ENCODE data around the gene SOHLH1.

SOHLH1 gene

GRCh38 chr9:135699440-135699839, at the start of gene SOHLH1:
Gene SOHLH1 (minus strand): TSS chr9:135699481. CDS start chr9:135699467, 14 bp downstream.
- H3K9ac ChIP-seq (ENCODE audit: low read depth, low read length), result no peak within 1 kb of the TSS
- no peaks in the 10 kb centered on the region for H3K36me3 ChIP-seq (ENCODE audit: insufficient read depth, low read length)
- no peaks in the 10 kb centered on the region for H3K9me3 ChIP-seq (ENCODE audit: control insufficient read depth, insufficient read depth, low read length)
- no peaks in the 10 kb centered on the region for H3K4me1 ChIP-seq (ENCODE audit: insufficient read depth, low read length)

- Histone ChIP-seq H3K9me3 (ENCODE audit: control insufficient read depth, insufficient read depth, low read length) (no peaks in the 10 kb centered on the region), H3K9ac (ENCODE audit: low read depth, low read length) (no peak overlapping the region), H3K4me1 (ENCODE audit: insufficient read depth, low read length) (no peaks in the 10 kb centered on the region), H3K36me3 (ENCODE audit: insufficient read depth, low read length) (no peaks in the 10 kb centered on the region)
These were observed 49.4 kb upstream of the SOHLH1 start for GRCh38 chr9:135748676-135749075.

GRCh38 chr9:135747311-135747710, 48.0 kb upstream of the SOHLH1 start:
- no peaks in the 10 kb centered on the region for H3K9me3 ChIP-seq (ENCODE audit: control insufficient read depth, insufficient read depth, low read length)
- H3K9ac ChIP-seq (ENCODE audit: low read depth, low read length), result no peak overlapping the region
- H3K36me3 ChIP-seq (ENCODE audit: insufficient read depth, low read length), result no peaks in the 10 kb centered on the region
- H3K4me1 ChIP-seq (ENCODE audit: insufficient read depth, low read length), result no peaks in the 10 kb centered on the region

- Histone ChIP-seq H3K9ac (ENCODE audit: low read depth, low read length) (no peak overlapping the region), H3K4me1 (ENCODE audit: insufficient read depth, low read length) (no peaks in the 10 kb centered on the region), H3K9me3 (ENCODE audit: control insufficient read depth, insufficient read depth, low read length) (no peaks in the 10 kb centered on the region), H3K36me3 (ENCODE audit: insufficient read depth, low read length) (no peaks in the 10 kb centered on the region)
These were observed 47.3 kb upstream of the SOHLH1 start for GRCh38 chr9:135746565-135746964.

- H3K36me3 ChIP-seq (ENCODE audit: insufficient read depth, low read length), result no peaks in the 10 kb centered on the region
- H3K9me3 ChIP-seq (ENCODE audit: control insufficient read depth, insufficient read depth, low read length), result no peaks in the 10 kb centered on the region
- no peak overlapping the region for H3K9ac ChIP-seq (ENCODE audit: low read depth, low read length)
- no peaks in the 10 kb centered on the region for H3K4me1 ChIP-seq (ENCODE audit: insufficient read depth, low read length)
These were observed 46.5 kb upstream of the SOHLH1 start for GRCh38 chr9:135745686-135746324.

GRCh38 chr9:135745189-135745588, 45.9 kb upstream of the SOHLH1 start:
- no peaks in the 10 kb centered on the region for H3K9me3 ChIP-seq (ENCODE audit: control insufficient read depth, insufficient read depth, low read length)
- no peaks in the 10 kb centered on the region for H3K36me3 ChIP-seq (ENCODE audit: insufficient read depth, low read length)
- H3K9ac ChIP-seq (ENCODE audit: low read depth, low read length), result no peak overlapping the region
- H3K4me1 ChIP-seq (ENCODE audit: insufficient read depth, low read length), result no peaks in the 10 kb centered on the region

- no peak overlapping the region for H3K9ac ChIP-seq (ENCODE audit: low read depth, low read length)
- no peaks in the 10 kb centered on the region for H3K4me1 ChIP-seq (ENCODE audit: insufficient read depth, low read length)
- no peaks in the 10 kb centered on the region for H3K9me3 ChIP-seq (ENCODE audit: control insufficient read depth, insufficient read depth, low read length)
- no peaks in the 10 kb centered on the region for H3K36me3 ChIP-seq (ENCODE audit: insufficient read depth, low read length)
These were observed 45.2 kb upstream of the SOHLH1 start for GRCh38 chr9:135744333-135745070.

- H3K4me1 ChIP-seq (ENCODE audit: insufficient read depth, low read length), result no peaks in the 10 kb centered on the region
- H3K36me3 ChIP-seq (ENCODE audit: insufficient read depth, low read length), result no peaks in the 10 kb centered on the region
- no peaks in the 10 kb centered on the region for H3K9me3 ChIP-seq (ENCODE audit: control insufficient read depth, insufficient read depth, low read length)
- no peak overlapping the region for H3K9ac ChIP-seq (ENCODE audit: low read depth, low read length)
These were observed 44.5 kb upstream of the SOHLH1 start for GRCh38 chr9:135743546-135744332.

GRCh38 chr9:135743021-135743420, 43.7 kb upstream of the SOHLH1 start:
- no peaks in the 10 kb centered on the region for H3K9me3 ChIP-seq (ENCODE audit: control insufficient read depth, insufficient read depth, low read length)
- no peaks in the 10 kb centered on the region for H3K36me3 ChIP-seq (ENCODE audit: insufficient read depth, low read length)
- no peaks in the 10 kb centered on the region for H3K4me1 ChIP-seq (ENCODE audit: insufficient read depth, low read length)
- H3K9ac ChIP-seq (ENCODE audit: low read depth, low read length), result no peak overlapping the region

- H3K9me3 ChIP-seq (ENCODE audit: control insufficient read depth, insufficient read depth, low read length), result no peaks in the 10 kb centered on the region
- H3K36me3 ChIP-seq (ENCODE audit: insufficient read depth, low read length), result no peaks in the 10 kb centered on the region
- H3K9ac ChIP-seq (ENCODE audit: low read depth, low read length), result no peak overlapping the region
- H3K4me1 ChIP-seq (ENCODE audit: insufficient read depth, low read length), result no peaks in the 10 kb centered on the region
These were observed 42.3 kb upstream of the SOHLH1 start for GRCh38 chr9:135741276-135742219.

GRCh38 chr9:135739271-135740220, 40.3 kb upstream of the SOHLH1 start:
- Histone ChIP-seq H3K9me3 (ENCODE audit: control insufficient read depth, insufficient read depth, low read length) (no peaks in the 10 kb centered on the region), H3K36me3 (ENCODE audit: insufficient read depth, low read length) (no peaks in the 10 kb centered on the region), H3K9ac (ENCODE audit: low read depth, low read length) (no peak overlapping the region), H3K4me1 (ENCODE audit: insufficient read depth, low read length) (no peaks in the 10 kb centered on the region)

- no peaks in the 10 kb centered on the region for H3K4me1 ChIP-seq (ENCODE audit: insufficient read depth, low read length)
- H3K36me3 ChIP-seq (ENCODE audit: insufficient read depth, low read length), result no peaks in the 10 kb centered on the region
- H3K9ac ChIP-seq (ENCODE audit: low read depth, low read length), result no peak overlapping the region
- no peaks in the 10 kb centered on the region for H3K9me3 ChIP-seq (ENCODE audit: control insufficient read depth, insufficient read depth, low read length)
These were observed 38.7 kb upstream of the SOHLH1 start for GRCh38 chr9:135737840-135738521.
